NCI-H2171 treated with DMSO at 0.1 percent for 48 hours (cell line): ENCODE measurements around the gene POMT2.

ENCODE experiments used
- DNase-seq: peaks from one replicate; lab custom pipeline; 2025; lab: John Stamatoyannopoulos, UW

The POMT2 gene

DNA sequence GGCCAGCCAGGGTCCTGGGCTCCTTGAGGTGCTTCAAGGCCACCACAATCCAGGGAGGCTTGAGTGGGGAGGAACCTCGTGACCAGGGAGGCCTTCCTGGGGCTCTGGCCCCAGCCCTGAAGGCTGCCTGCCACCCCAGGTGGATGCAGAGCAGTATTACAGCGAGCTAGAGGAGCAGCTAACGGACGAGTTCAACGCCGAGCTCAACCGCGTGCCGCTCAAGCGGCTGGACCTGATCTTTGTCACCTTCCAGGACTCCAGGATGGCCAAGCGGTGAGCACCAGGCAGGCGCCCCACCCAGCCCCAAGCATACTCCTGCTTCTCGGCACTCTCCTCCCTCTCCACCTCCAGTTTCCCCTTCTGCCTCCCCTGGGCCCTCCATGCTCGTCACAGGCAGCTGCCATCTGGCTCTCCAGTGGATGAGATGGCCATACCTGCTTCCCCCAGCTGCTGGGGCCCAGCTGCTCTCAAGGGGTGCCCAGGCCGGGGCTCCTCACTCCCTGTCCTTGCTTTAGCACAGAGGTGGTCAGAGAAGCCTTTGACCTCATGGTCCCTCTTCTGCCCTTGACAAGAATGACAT, 80.3 kb downstream of the POMT2 start:
- DNase-seq, result peak; percentile 94

DNA sequence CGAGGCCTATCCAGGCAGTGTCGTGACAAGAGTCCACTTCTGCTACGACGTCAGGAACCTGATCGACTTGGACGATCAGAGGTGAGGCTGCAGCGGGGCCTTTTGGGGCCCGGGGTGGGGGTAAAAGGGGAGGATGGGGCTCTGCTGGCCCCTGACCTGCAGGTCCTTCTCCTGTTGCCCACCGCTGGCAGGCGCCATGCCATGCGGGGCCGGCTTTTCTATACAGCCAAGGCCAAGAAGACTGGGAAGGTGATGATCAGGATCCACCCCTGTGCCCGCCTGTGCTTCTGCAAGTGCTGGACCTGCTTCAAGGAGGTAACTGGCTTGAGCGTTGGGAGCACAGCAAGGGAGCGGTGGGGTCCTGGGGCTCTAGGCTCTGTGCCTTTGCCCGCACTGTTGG, 81.3 kb downstream of the POMT2 start:
- DNase-seq, result no peak

DNA sequence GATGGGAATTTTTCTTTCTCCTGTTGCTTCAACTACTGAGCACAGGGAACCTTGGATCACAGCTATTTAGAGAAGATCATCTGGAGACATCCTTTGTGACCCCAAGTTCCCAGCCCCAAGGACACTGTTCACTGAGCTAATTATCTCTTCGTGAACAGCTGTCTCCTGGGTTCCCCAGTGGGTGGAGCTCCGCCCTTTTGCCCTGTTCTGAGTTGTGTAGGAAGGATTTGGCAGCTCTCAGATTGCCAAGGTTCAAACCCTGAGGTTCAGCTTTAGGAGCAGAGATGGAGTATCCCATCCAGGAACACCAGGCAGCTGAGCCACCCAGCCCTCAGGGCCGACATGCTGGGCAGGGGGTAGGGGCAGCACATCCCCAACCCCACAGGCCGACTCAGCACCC, 81.7 kb downstream of the POMT2 start:
- DNase-seq, result peak; percentile 60

DNA sequence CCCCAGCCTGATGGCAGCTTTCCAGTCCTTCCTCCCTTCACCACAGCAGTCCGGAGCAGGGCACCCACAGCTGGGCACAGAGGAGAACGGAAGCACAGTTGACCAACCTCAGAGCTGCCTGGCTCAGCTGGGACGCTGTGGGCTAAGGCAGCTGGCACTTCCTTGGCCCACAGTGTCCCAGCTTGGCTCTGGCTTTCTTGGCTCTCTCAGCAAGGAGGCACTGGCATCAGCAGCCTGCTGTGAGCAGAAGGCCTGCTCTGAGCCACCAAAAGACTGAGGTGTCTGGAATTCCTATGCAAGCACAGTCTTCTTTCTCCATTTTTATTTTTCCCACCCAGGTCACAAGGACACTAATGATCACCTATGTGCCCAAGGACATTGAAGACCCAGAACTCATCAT, 82.3 kb downstream of the POMT2 start:
- no peak for DNase-seq

DNA sequence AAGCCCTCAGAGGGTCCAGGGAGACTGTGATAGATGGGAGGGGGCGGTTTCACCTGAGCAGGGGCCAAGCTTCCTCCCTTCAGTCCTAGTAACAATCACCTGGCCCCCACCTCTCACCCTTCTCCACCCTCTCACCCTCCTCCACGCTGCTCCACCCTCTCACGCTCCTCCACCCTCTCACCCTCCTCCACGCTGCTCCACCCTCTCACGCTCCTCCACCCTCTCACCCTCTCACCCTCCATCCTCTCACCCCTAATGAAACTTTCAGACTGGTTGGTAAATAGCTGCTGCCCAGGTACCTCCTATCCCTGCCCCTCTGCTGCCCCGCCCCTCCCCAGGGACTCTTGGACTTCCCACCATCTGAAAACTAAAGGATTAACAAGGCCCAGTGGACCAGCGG, 83.9 kb downstream of the POMT2 start:
- no peak for DNase-seq

DNA sequence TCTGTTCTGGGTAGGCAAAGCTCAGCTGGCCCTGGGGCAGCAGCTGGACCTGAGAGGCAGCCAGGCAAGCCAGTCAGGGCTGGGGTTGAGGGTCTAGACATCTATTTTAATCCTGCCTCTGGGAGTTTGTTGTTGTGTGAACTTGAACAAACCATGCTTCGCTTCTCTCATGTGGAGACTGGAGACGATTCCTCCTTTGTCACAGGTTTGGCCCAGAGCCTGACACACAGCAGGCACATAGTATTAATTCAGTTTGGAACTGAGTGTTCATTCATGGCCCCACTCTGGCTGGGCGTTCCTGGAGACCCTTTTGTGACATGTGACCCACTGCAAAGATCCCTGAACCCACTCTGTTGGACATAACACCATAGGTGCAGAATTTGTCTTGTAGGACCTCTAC, 89.0 kb downstream of the POMT2 start:
- no peak for DNase-seq

DNA sequence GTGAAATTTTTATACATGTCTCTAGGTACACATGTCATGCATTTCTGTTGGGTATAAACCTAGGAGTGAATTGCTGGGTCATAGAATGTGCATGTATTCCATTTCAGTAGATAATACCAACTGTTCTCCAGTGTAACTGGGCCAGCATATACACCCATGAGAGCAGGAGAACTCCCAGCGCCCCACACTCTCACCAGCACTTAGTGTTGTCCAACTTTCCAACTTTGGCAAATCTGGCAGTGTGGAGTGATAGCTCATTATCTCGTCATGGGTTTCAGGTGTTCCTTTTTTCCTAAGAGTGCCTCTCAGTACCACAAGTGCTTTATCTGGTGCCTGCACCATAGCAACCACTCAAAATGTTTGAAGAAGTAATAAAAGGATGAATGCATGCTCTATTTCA, 89.8 kb downstream of the POMT2 start:
- DNase-seq, result no peak

DNA sequence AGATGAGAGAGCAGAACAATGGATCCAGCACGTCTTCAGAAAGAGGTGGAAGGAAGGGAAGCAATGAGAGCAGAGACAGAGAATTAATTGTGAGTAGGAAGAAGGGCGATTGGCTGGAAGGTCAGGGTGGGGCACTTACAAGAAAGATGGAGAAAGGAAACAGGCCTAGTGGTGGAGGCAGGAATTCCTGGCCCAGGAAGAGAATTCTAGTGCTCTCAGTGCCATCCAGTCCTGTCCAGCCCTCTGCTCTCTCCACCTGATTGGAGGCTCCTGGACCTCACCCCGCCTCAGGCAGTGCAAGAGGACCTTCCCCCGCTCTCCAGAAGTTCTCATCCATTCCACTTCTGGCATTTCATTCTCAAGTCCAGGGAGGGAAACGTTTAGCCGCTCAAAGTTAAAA, 92.6 kb downstream of the POMT2 start:
- DNase-seq, result no peak

DNA sequence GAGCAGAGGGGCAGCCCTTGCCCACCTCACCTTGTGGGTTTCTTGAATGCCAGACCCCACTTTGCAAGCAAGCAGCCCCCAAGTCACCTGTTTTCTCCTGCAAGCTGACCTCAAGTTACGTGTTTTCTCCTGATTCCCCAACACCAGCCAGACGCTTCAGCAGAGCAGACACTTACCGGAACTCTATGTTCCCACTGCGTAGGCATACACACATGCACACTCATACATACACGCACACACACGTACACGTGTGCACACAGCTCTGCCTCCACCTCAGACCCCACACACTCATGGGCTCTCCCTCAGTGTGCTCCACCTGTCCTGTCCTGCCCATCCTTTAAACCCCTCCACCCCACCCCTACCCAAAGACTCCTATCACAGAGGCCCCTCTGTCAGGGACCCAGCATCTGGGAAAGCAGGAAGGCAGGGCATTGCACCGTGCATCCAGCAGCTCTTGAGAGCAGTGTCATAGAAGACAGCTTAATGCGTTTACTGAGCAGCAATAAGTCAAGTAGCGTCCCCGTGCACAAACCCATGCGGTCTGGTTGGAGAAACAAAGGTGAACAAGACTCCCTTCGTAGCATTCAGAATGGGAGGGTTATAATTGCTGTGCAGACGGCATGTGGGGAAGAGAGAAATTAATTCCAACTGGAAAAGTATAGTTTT, 94.7 kb downstream of the POMT2 start:
- no peak for DNase-seq

DNA sequence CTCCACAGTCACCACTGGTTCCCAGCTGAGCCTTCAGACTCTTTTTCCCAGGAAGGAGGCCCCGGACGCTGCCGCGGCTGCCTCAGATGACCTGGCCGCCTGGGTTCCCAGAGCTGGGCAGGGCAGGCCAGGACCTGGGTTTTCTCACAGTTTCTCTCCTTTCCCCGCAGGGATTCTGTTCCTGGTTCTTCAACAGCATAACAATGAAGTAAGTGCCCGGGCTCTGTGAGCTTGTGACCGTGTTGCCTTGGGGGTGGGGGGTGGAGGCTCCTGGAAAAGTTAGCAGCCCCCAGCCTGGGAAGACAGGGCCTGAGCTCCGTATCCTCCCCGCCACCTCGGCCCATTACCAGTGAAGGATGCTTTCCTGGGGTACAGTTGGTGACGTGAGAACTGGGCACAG, 95.4 kb downstream of the POMT2 start:
- DNase-seq, result no peak
